Central memory CD8-positive, alpha-beta T cell (primary cell): Measurements from ENCODE around the gene SPAAR.

Source experiments
- ATAC-seq: fragments of 150-1000 bp; cut with Tn5 transposase; replicated peaks from 2 replicates; pipeline ENCODE4 v1.10.0; 2022; ENCODE audit warnings: mild to moderate bottlenecking, moderate FRiP score, moderate number of reproducible peaks; ENCODE audit not compliant: poor library complexity, severe bottlenecking; ENCODE audit errors: extremely low read depth
- DNase-seq, 2 donors: peaks; one replicate each; pipeline ENCODE4 v3.0.0; 2021; ENCODE audit warnings: low spot score in 2 of 2
- H3K27ac Mint-ChIP-seq: one replicate; pipeline ENCODE4 v1.8.0; 2022; ENCODE audit warnings: low read depth, mild to moderate bottlenecking, moderate library complexity, mixed read lengths
- H3K27me3 Mint-ChIP-seq: one replicate; pipeline ENCODE4 v1.8.0; 2022; ENCODE audit warnings: mixed read lengths
- H3K36me3 Mint-ChIP-seq: one replicate; pipeline ENCODE4 v1.8.0; 2022; ENCODE audit warnings: mild to moderate bottlenecking, moderate library complexity, mixed read lengths; ENCODE audit not compliant: insufficient read depth
- H3K4me1 Mint-ChIP-seq: one replicate; pipeline ENCODE4 v1.8.0; 2022; ENCODE audit warnings: mixed read lengths
- H3K4me3 Mint-ChIP-seq: one replicate; pipeline ENCODE4 v1.8.0; 2022; ENCODE audit warnings: mild to moderate bottlenecking, moderate library complexity, mixed read lengths
- H3K9me3 Mint-ChIP-seq: one replicate; pipeline ENCODE4 v1.8.0; 2022; ENCODE audit warnings: mixed read lengths

The SPAAR gene

DNA sequence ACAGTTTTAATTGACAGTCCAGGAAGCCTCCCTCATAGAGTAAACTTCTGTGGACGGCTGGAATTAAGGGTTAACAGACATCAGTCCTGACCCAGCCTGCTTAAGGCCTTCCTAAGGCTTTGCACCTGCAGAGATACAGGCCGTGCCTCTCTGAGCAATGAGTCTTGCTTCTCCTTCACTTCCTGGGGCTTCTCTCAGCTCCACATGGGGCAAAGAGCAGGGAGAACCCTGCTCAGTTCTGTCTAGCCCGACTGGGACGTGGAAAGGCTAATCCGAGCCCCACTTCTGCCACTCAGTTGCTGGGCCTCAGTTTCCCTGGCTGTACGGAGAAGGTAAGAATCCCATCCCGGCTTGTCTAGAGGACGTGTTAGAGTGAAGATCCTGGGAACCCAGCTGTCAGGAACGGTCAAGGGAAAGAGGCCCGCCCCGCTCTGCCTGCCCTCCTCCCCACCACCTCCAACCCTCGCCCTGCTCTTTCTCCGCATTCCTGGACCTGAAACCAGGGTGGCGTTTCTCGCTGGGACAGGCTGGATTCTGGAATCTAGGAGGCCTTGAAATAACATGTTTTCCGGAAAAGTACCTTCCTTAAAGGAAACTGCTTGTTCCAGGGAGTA is 6.5 kb downstream of the SPAAR start:
- no peak overlapping the region for H3K4me3 Mint-ChIP-seq
- no peak for DNase-seq
- peaks cover 3% of the 10 kb centered on the region for H3K4me1 Mint-ChIP-seq
- no peak for ATAC-seq
- H3K36me3 Mint-ChIP-seq, result no peaks in the 10 kb centered on the region
- H3K27me3 Mint-ChIP-seq, result no peaks in the 10 kb centered on the region
- no peak overlapping the region for H3K27ac Mint-ChIP-seq
- no peaks in the 10 kb centered on the region for H3K9me3 Mint-ChIP-seq

- no peak for ATAC-seq
- H3K9me3 Mint-ChIP-seq, result no peaks in the 10 kb centered on the region
- H3K36me3 Mint-ChIP-seq, result no peaks in the 10 kb centered on the region
- H3K4me1 Mint-ChIP-seq, result no peaks in the 10 kb centered on the region
- H3K27ac Mint-ChIP-seq, result no peak overlapping the region
- no peak overlapping the region for H3K4me3 Mint-ChIP-seq
- DNase-seq, result no peak
- peaks cover 2% of the 10 kb centered on the region for H3K27me3 Mint-ChIP-seq
These were observed 8.0 kb downstream of the SPAAR start for GRCh38 chr9:35917261-35917660.

DNA sequence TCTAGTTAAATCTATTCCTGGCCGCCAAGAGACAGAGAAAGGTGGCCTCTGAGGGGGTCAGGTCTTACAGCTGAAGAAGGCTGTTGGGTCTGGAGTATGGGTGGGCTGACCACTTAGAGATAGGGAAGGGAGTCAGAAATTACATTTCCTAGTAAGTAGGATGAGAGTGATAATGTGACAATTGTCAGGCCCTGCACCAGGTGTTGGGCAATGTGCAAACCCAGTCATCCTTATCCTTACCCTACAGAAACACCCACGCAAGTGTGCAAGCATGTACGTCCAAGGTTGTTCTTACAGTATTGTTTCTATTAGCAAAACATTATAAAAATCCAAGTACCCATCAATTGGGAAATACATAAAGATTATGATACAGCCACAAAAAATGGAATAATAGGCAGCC is 9.5 kb downstream of the SPAAR start:
- peaks cover 16% of the 10 kb centered on the region for H3K27me3 Mint-ChIP-seq
- H3K36me3 Mint-ChIP-seq, result no peaks in the 10 kb centered on the region
- DNase-seq, result no peak
- no peaks in the 10 kb centered on the region for H3K9me3 Mint-ChIP-seq
- no peak overlapping the region for H3K27ac Mint-ChIP-seq
- H3K4me3 Mint-ChIP-seq, result no peak overlapping the region
- H3K4me1 Mint-ChIP-seq, result no peaks in the 10 kb centered on the region
- ATAC-seq, result no peak

- no peaks in the 10 kb centered on the region for H3K9me3 Mint-ChIP-seq
These were observed 10.1 kb downstream of the SPAAR start for GRCh38 chr9:35919212-35920008.

GRCh38 chr9:35920051-35920620 is 10.8 kb downstream of the SPAAR start:
- Mint-ChIP-seq H3K27me3 (peaks cover 16% of the 10 kb centered on the region), H3K36me3 (no peaks in the 10 kb centered on the region), H3K4me1 (no peaks in the 10 kb centered on the region), H3K4me3 (no peak overlapping the region), H3K9me3 (no peaks in the 10 kb centered on the region), H3K27ac (no peak overlapping the region)
- no peak for ATAC-seq
- DNase-seq, result no peak

More at GRCh38 chr9:35919212-35920008, 10.1 kb downstream of the SPAAR start:
- H3K4me1 Mint-ChIP-seq, result no peaks in the 10 kb centered on the region
- no peaks in the 10 kb centered on the region for H3K36me3 Mint-ChIP-seq
- no peak overlapping the region for H3K27ac Mint-ChIP-seq
- peaks cover 16% of the 10 kb centered on the region for H3K27me3 Mint-ChIP-seq
- no peak for DNase-seq
- ATAC-seq, result no peak
- no peak overlapping the region for H3K4me3 Mint-ChIP-seq

- no peak for ATAC-seq
- H3K36me3 Mint-ChIP-seq, result no peaks in the 10 kb centered on the region
- H3K4me3 Mint-ChIP-seq, result no peak overlapping the region
- no peak for DNase-seq
- no peak overlapping the region for H3K27ac Mint-ChIP-seq
- H3K4me1 Mint-ChIP-seq, result no peaks in the 10 kb centered on the region
- H3K27me3 Mint-ChIP-seq, result peaks cover 30% of the 10 kb centered on the region
- no peaks in the 10 kb centered on the region for H3K9me3 Mint-ChIP-seq
These were observed 14.3 kb downstream of the SPAAR start for GRCh38 chr9:35923598-35923926.

DNA sequence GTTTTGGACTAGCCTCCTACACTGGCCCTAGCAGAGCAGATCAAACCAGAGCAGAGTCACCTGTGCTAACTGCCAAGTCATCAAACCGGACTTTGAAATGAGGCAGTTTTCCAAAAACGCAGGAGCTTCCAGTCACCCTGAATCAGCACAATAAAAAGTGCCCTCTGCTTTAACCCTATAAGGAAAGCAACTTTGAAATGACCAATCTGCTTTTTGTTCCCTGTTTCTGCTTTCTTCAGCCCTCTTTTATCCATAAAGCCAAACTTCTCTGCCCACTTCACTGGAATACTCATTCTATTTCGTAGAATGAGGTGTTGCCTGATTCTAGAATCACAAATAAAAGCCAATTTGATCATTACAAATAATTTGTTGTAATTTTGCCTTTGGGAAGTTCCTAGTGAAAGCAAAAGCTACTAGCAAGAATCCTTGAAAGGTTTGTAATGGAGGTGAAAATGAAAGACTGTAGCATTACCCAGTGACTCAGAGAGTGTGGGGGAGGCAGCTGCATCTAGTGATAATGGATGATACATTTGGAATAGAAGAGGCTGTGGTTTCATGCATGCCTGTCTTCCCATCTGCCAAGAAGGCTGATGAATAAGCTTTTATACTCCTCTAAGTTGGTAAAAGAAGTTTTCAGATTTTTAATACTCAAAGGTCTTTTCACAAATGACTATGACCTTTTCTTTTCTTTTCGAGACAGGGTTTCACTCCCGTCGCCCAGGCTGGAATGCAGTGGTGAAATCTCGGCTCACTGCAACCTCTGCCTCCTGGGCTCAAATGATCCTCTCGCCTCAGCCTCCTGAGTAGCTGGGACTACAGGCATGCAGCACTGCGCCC is 14.9 kb downstream of the SPAAR start:
- H3K27me3 Mint-ChIP-seq, result peaks cover 30% of the 10 kb centered on the region
- ATAC-seq (no peak), DNase-seq (no peak)
- H3K36me3 Mint-ChIP-seq, result no peaks in the 10 kb centered on the region
- no peak overlapping the region for H3K4me3 Mint-ChIP-seq
- H3K9me3 Mint-ChIP-seq, result no peaks in the 10 kb centered on the region
- no peaks in the 10 kb centered on the region for H3K4me1 Mint-ChIP-seq
- H3K27ac Mint-ChIP-seq, result no peak overlapping the region

- H3K36me3 Mint-ChIP-seq, result no peaks in the 10 kb centered on the region
- no peaks in the 10 kb centered on the region for H3K4me1 Mint-ChIP-seq
- H3K4me3 Mint-ChIP-seq, result no peak overlapping the region
- no peaks in the 10 kb centered on the region for H3K9me3 Mint-ChIP-seq
- no peak for DNase-seq
- no peak for ATAC-seq
- H3K27ac Mint-ChIP-seq, result no peak overlapping the region
- peaks cover 14% of the 10 kb centered on the region for H3K27me3 Mint-ChIP-seq
These were observed 19.5 kb downstream of the SPAAR start for GRCh38 chr9:35928591-35929452.

GRCh38 chr9:35929453-35929718 is 20.1 kb downstream of the SPAAR start:
- Mint-ChIP-seq H3K27ac (no peak overlapping the region), H3K36me3 (no peaks in the 10 kb centered on the region)
- no peak for ATAC-seq

GRCh38 chr9:35930521-35930920 is 21.2 kb downstream of the SPAAR start:
- DNase-seq, result no peak
- H3K36me3 Mint-ChIP-seq, result no peaks in the 10 kb centered on the region
- ATAC-seq, result no peak
- H3K27me3 Mint-ChIP-seq, result peaks cover 14% of the 10 kb centered on the region
- no peaks in the 10 kb centered on the region for H3K9me3 Mint-ChIP-seq
- H3K4me1 Mint-ChIP-seq, result no peaks in the 10 kb centered on the region
- no peak overlapping the region for H3K27ac Mint-ChIP-seq
- no peak overlapping the region for H3K4me3 Mint-ChIP-seq

More at GRCh38 chr9:35929453-35929718, 20.1 kb downstream of the SPAAR start:
- H3K4me3 Mint-ChIP-seq, result no peak overlapping the region
- H3K9me3 Mint-ChIP-seq, result no peaks in the 10 kb centered on the region
- peaks cover 14% of the 10 kb centered on the region for H3K27me3 Mint-ChIP-seq
- H3K4me1 Mint-ChIP-seq, result no peaks in the 10 kb centered on the region
- no peak for DNase-seq

DNA sequence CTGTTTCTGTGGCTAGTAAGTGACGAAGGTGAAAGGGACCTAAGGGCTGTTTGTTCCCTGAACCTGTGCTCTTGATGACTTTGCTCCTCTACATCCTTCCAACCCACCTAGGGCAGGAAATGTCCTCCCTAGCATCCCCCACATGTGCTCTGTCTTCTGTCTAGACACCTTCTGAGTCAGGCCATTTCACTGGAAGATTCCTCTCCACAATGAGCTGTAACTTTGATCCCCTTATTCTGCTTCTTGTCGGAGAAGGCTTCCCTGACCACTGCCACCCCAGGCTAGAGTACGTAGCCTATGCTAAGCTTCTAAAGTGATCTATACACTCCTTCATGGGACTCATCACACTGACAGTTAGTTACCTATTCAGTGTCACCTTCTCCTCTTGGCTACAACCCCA is 21.7 kb downstream of the SPAAR start:
- H3K9me3 Mint-ChIP-seq, result no peaks in the 10 kb centered on the region
- no peak overlapping the region for H3K4me3 Mint-ChIP-seq
- H3K4me1 Mint-ChIP-seq, result no peaks in the 10 kb centered on the region
- no peaks in the 10 kb centered on the region for H3K36me3 Mint-ChIP-seq
- no peak for DNase-seq
- H3K27ac Mint-ChIP-seq, result no peak overlapping the region
- peaks cover 14% of the 10 kb centered on the region for H3K27me3 Mint-ChIP-seq
- no peak for ATAC-seq

DNA sequence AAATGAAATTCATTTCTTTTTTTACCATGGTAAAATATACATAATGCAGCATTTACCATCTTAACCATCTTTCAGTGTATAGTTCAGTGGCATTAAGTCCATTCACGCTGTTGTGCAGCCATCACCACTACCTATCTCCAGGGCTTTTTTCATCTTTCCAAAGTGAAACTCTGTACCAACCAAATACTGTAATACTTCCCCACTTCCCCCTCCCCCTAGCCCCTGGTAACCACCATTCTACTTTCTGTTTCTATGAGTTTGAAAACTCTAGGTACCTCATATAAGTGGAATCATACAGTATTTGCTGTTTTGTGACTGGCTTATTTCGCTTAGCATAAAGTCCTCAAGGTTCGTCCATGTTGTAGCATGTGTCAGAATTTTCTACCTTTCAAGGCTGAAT is 23.4 kb downstream of the SPAAR start:
- Mint-ChIP-seq H3K36me3 (no peaks in the 10 kb centered on the region), H3K27me3 (no peaks in the 10 kb centered on the region), H3K27ac (no peak overlapping the region), H3K9me3 (no peaks in the 10 kb centered on the region), H3K4me3 (no peak overlapping the region), H3K4me1 (no peaks in the 10 kb centered on the region)
- no peak for DNase-seq
- ATAC-seq, result no peak
